ENCODE measurements around the gene GREB1.

Gene GREB1

DNA sequence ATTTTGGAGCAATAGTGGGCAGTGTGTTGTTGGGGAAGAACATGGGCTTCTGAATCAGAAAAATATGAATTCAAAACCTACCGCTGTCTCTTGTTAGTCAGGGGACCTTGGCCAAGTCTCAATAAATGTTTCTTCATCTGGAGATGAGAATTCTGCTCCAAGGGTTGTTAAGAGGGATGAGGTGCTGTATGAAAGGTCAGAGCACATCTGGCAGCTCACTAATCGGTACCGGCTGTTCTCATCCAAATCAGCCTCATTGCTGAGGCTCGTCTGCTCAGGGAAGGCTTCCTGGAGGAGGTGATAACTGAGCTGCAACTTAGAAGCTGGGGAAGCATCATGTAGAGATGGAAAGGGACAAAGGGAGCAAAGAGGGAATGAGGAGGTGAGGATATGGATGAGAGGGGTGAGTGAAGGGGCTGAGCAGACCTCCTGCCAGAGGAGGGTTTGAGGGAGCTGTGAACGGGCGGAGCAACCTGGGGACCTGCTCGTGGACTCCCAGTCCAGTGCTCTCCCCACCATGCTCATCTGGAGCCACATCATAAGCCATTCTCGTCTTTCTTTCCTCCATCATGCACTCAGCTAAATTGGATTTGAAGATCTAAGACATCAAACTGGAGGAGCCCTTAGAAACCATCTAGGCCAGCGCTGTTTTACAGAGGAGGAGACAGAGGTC, 47.4 kb downstream of the GREB1 start:
- DNase-seq (ENCODE audit: low read depth in 2 of 2), result no peak

DNA sequence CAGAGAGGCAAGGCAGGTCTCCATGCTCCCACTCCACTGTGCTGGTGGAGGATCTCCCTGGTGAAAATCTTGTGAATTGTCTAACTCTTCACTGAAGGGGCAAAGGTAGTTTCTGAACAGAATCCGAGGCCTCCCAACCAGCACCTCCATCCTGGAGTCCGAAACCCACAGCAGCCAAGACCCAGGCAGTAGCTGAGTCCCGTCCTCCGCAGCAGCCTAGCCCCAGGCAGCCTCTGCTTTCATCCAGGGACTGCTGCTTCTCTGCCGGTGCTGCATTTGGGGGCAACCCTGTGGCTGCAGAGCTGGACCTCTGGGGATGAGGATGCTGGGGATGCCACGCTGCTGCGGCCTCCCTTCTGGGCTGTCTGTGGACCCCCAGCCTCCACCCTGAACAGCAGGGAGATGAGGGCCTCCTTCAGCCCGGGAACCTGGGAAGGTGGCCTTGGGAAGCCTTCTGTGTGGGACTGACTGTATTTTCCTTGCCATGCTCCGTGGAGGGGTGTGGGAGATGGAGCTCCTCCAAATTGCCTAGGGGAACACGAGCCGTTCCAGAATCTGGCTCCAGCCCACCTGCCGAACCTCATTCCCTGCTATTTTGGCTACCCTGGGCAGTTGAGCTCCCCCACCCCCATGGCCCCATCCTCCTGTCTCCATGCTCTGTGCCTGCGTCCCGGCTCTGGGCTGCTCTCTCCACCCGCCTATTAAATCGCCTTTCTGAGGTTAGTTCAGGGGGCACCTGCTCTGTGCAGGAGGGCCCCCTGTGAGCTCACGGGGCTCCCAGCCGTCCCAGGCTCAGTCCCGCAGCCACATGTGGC, 48.2 kb downstream of the GREB1 start:
- DNase-seq (ENCODE audit: low read depth in 2 of 2), result no peak

GRCh38 chr2:11582612-11582861, 48.7 kb downstream of the GREB1 start:
- DNase-seq (ENCODE audit: low read depth in 2 of 2), result no peak

DNA sequence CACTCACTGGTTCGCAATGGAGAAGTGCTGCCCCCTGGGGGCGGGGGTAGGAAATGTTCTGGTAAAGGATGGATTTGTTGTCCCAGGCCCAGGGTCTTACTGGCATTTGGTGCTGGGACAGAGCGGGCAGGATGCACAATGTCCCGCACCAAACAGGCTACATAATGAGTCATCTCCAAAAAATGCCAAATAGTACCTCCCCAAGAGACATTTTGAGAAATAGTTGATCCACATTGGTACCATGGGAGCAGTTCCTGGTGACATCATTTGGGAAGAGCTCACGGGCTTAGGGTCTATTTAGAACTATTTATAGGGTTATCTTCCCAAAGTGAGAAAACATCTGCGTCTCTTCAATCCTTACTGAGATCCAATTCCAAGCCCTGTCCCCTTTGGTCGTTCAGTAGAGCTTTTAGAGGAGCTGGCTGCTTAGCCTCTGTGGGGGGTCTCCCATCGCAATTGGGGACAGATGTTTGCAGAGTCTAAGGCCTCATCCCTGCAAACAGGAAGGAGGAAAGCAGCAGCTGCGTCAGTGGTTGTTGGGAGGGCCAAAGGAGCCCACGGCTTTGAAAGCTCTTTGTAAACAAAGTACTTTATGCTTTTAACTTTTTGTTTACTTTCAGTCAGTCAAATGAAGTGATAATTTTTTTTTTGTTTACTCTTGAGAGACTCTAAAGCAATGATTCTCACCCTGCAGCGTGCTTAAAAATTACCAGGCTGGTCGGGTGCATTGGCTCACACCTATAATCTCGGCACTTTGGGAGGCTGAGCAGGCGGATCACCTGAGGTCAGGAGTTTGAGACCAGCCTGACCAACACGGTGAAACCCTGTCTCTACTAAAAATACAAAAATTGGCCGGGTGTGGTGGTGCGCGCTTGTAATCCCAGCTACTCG, 49.3 kb downstream of the GREB1 start:
- DNase-seq (ENCODE audit: low read depth in 2 of 2), result peak; percentile 35

- peak; percentile 91 for DNase-seq (ENCODE audit: low read depth in 2 of 2)
These were observed 50.1 kb downstream of the GREB1 start for GRCh38 chr2:11583840-11584524.

DNA sequence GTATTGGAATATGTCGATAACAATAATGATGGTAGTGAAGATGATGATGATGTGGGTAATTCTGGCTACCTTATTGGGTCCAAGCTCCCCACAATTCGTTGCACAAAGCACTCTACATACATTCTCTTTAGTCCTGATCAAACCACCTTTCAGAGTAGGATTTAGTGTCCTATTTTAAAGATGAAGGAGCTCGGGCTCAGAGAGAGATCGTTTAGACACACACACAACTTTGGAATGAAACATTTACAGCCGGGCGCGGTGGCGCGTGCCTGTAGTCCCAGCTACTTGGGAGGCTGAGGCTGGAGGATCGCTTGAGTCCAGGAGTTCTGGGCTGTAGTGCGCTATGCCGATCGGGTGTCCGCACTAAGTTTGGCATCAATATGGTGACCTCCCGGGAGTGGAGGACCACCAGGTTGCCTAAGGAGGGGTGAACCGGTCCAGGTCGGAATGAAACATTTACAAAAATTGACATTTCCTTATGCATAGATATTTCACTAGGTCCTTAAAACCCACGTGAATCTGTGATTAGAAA, 50.7 kb downstream of the GREB1 start:
- DNase-seq (ENCODE audit: low read depth in 2 of 2), result no peak

DNA sequence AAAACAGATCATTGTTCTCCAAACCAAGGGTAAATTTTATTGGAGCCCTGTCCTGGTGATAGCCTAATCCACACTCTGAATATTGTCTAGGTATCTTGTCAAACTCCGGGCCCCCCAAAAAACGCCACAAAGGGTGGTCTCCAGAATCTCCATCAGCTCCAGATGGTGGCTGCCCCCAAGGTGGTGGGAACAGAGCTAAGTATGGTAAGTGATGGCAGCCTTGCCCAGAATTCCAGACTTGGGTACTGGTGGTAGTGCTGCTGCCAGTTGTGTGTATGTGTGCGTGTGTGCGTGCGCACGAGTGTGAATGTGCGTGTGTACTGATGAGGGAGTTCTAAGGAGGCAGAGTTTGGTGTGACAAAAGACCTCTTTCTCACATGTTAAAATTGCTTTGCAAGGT, 51.2 kb downstream of the GREB1 start:
- DNase-seq (ENCODE audit: low read depth in 2 of 2), result no peak

DNA sequence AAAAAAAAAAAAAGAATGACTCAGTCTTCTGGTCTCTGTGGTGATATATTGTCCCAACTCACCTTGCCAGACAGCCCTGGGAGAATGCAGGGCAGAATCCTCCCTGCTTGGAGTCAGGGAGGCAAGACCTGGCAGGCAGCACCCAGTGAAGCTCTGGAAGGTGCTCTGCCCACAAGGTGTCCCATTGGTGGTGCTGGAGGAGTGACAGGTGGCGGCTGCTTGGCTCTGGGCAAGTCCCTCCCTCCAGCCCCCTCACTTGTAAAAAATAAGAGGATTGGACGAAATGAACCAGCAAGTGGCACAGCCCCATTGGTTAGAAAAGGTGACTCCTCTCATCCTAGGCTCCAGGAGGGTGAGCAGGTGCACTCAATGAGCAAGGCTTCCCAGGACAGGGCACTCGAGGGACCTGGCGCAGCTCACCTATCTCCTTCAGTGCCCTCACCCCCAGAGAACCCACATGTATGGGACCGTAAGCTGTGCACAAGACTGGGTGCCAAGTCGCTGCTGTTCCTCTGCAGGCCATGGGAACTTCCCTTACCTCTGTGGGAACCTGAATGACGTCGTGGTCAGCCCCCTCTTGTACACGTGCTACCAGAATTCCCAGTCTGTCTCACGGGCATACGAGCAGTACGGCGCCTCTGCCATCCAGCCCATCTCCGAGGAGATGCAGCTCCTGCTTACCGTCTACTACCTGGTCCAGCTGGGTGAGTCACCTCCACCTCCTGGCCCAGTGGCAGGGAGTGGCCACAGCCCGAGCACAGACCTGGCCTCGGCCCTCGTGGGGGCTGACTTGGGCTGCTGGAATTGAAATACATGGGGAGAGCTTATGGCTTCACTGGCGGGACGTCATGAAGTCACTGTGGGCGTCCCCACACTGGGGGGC, 54.6 kb downstream of the GREB1 start:
- DNase-seq (ENCODE audit: low read depth in 2 of 2), result no peak

GRCh38 chr2:11589316-11589940, 55.6 kb downstream of the GREB1 start:
- DNase-seq (ENCODE audit: low read depth in 2 of 2), result no peak

DNA sequence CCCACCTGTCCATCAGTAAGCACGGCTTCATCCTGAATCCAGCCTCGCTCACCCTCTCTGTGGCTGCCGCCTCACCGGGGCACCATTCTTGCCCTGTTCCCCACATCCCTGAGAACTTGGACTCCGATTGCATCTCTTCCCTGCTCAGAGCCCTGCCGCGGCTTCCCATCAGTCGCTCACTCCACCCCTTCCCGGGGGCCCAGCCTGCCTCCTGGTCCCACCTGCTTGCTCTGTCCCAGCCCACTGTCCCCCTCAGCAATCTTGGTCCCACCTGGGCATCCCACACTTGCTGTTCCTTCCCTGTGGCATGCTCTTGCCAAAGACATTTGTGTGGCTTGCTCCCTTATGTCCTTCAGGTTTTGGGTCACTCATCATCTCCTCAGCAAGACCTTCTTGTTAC, 56.3 kb downstream of the GREB1 start:
- DNase-seq (ENCODE audit: low read depth in 2 of 2), result no peak

- DNase-seq (ENCODE audit: low read depth in 2 of 2), result no peak
These were observed 57.2 kb downstream of the GREB1 start for GRCh38 chr2:11591091-11591490.

DNA sequence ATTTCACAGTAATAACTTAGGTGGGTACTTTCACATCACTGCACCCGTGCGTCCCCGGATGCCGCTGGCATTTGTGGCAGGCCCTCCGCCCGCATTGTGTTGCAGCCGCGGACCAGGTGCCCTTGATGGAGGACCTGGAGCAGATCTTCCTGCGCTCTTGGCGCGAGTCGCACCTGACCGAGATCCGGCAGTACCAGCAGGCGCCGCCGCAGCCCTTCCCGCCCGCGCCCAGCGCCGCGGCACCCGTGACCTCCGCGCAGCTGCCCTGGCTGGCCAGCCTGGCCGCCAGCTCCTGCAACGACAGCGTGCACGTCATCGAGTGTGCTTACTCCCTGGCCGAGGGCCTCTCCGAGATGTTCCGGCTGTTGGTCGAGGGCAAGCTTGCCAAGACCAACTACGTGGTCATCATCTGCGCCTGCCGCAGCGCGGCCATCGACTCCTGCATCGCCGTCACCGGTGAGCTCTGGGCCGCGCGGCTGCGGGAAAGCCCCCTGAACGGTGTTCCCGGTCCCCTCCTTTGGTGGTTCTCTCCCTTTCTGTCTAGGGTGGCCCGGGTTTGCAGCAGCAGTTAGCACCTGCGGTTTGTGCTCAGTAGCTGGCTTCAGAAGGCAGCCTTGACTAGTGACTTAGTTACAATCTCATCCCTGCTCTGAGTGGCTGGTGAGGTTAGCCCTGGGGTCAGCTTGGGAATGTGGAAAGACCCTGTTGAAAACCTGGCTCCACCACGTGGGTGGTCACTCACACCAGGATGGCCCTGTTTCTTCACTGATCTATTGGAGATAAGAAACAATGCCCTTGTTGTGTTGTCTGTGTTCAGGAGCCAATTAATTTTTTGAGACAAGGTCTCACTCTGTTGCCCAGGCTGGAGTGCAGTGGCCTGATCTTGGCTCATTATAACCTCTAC, 59.1 kb downstream of the GREB1 start:
- no peak for DNase-seq (ENCODE audit: low read depth in 2 of 2)

DNA sequence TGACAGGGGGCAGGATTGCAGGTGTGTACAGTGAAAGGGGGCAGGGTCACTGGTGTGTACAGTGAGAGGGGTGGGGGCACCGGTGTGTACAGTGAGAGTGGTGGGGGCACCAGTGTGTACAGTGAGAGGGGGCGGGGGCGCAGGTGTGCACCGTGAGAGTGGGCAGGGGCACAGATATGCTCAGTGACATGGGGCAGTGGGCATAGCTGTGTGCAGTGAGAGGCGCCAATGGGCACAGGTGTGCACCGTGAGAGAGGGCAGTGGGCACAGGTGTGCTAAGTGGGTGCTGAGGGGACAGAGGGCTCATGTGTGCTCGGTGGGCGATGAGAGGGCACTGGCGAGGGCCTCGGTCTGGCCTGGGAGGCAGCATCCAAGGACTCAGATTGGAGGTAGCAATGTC, 63.0 kb downstream of the GREB1 start:
- DNase-seq (ENCODE audit: low read depth in 2 of 2), result no peak

GRCh38 chr2:11597538-11598225, 63.8 kb downstream of the GREB1 start:
- DNase-seq (ENCODE audit: low read depth in 2 of 2), result no peak

GRCh38 chr2:11598228-11598731, 64.4 kb downstream of the GREB1 start:
- no peak for DNase-seq (ENCODE audit: low read depth in 2 of 2)

DNA sequence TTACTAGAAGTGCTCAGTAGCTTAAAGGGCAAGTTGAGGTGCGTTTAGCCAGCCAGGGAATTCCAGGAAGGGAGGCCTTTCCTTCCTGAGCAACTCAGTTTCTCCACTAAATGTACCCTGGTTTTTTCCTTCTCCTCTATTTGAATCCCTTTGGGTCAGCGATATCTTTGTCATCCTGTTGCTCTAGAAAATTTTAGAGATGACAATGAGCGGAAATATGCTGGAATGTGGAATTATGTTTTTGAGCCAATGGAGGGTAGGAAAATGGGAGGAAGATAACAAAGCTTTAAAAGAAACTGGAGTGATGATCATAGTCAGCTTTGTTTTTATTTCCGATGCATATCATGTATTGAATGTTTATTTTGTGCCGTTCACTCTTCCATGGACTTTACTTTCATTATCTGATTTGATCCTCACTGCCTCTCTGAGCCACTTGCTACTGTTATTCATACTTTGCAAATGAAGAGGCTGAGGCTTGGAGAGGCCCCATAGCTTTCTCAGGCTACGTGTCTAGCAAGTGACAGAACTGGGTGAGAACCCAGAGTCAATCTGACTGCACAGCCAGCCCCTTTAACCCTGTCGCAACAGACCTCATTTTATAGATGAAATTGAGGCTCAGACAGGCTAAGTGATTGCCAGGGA, 68.8 kb downstream of the GREB1 start:
- no peak for DNase-seq (ENCODE audit: low read depth in 2 of 2)

DNA sequence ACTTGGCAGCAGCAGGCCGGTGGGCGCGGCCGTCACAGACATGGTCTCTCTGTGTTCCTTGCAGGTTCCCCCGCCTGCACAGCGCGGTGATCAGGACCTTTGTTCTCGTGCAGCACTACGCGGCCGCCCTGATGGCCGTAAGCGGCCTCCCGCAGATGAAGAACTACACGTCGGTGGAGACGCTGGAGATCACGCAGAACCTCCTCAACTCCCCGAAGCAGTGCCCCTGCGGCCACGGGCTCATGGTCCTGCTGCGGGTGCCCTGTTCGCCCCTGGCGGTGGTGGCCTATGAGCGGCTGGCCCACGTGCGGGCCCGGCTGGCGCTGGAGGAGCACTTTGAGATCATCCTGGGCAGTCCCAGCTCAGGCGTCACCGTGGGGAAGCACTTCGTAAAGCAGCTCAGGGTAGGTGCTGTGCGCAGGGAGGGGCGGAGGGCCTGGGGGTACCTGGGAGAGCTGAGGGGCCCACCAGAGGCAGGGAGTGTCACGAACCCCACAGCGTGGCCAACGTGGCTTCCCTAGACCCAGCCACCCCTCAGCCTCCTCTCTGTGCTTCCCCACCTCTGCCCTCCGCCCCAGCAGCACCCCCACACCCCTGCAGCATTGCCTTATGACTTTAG, 76.9 kb downstream of the GREB1 start:
- DNase-seq (ENCODE audit: low read depth in 2 of 2), result no peak

GRCh38 chr2:11611251-11611650, 77.4 kb downstream of the GREB1 start:
- DNase-seq (ENCODE audit: low read depth in 2 of 2), result no peak

Data from fibroblast of skin of left biceps (primary cell).